Liver (tissue), 9 donors: ENCODE measurements around the gene SDHAF1. TPM values are rescaled to one million over a fixed set of nuclear protein-coding genes. Genes with fewer than 3 reads are reported as not detected.
A peak's percentile ranks its signal among the peaks of the same experiment; 100 is the strongest.

Source experiments
- DNase-seq: peaks from one replicate; pipeline ENCODE4 v3.0.0-alpha.2; 2017; ENCODE audit warnings: low spot score
- H3K27ac ChIP-seq, 2 donors: one replicate each; pipeline ENCODE4 v1.7.0; 2013; ENCODE audit warnings: inconsistent platforms in 2 of 2, low read length in 2 of 2, control low read depth in 1 of 2, low read depth in 1 of 2, mild to moderate bottlenecking in 1 of 2
- H3K27me3 ChIP-seq, 4 donors: one replicate each; pipeline versions ENCODE4 v1.6.1 to v1.7.0; 2013; ENCODE audit warnings: low read length in 3 of 4, inconsistent platforms in 1 of 4, mild to moderate bottlenecking in 1 of 4, moderate library complexity in 1 of 4; ENCODE audit not compliant: control insufficient read depth in 4 of 4, insufficient read depth in 4 of 4
- H3K36me3 ChIP-seq, 4 donors: one replicate each; pipeline versions ENCODE4 v1.6.1 to v1.7.0; 2013; ENCODE audit warnings: low read length in 3 of 4, mild to moderate bottlenecking in 3 of 4, low read depth in 1 of 4, moderate library complexity in 1 of 4; ENCODE audit not compliant: control insufficient read depth in 4 of 4, insufficient read depth in 3 of 4
- H3K4me1 ChIP-seq, 4 donors: one replicate each; pipeline versions ENCODE4 v1.6.1 to v1.7.0; 2013; ENCODE audit warnings: low read length in 3 of 4, mild to moderate bottlenecking in 3 of 4, moderate library complexity in 1 of 4; ENCODE audit not compliant: control insufficient read depth in 4 of 4, insufficient read depth in 4 of 4
- H3K4me3 ChIP-seq, 3 donors: one replicate each; pipeline versions ENCODE4 v1.6.1 to v1.7.0; 2013; ENCODE audit warnings: low read length in 3 of 3, control low read depth in 1 of 3, low read depth in 1 of 3, mild to moderate bottlenecking in 1 of 3
- H3K9ac ChIP-seq, 2 donors: one replicate each; pipeline ENCODE4 v1.7.0; 2013; ENCODE audit warnings: low read length in 2 of 2, mild to moderate bottlenecking in 2 of 2, moderate library complexity in 2 of 2, control low read depth in 1 of 2, low read depth in 1 of 2
- H3K9me3 ChIP-seq, 4 donors: one replicate each; pipeline versions ENCODE4 v1.6.1 to v1.7.0; 2013; ENCODE audit warnings: low read length in 3 of 4; ENCODE audit not compliant: control insufficient read depth in 4 of 4
- ATF3 ChIP-seq: IDR thresholded peaks from 2 replicates; pipeline ENCODE4 v1.6.1; 2016; ENCODE audit warnings: antibody characterized with exemption
- CTCF ChIP-seq: fragments of 150-350 bp; IDR thresholded peaks from 2 replicates; pipeline ENCODE4 v1.5.1; 2017; ENCODE audit warnings: improper control_type of control experiment, low read depth, low read length; ENCODE audit not compliant: missing input control
- EGR1 ChIP-seq, 2 donors: IDR thresholded peaks; 2 replicates each; pipeline ENCODE4 v1.6.1; 2016 to 2018; ENCODE audit warnings: antibody characterized with exemption in 2 of 2, low read depth in 2 of 2
- FOXA1 ChIP-seq: IDR thresholded peaks from 2 replicates; pipeline ENCODE4 v1.6.1; 2016; ENCODE audit warnings: antibody characterized with exemption
- FOXA2 ChIP-seq: IDR thresholded peaks from 2 replicates; pipeline ENCODE4 v1.6.1; 2016; ENCODE audit warnings: antibody characterized with exemption
- GABPA ChIP-seq, 2 donors: IDR thresholded peaks in 1 of 2; conservative IDR thresholded peaks in 1 of 2; 2 replicates each; pipeline ENCODE4 v1.6.1; 2016; ENCODE audit warnings: antibody characterized with exemption in 2 of 2, mild to moderate bottlenecking in 1 of 2, moderate library complexity in 1 of 2
- HNF4A ChIP-seq, 2 donors: conservative IDR thresholded peaks; 2 replicates each; pipeline ENCODE4 v1.6.1; 2016; ENCODE audit warnings: antibody characterized with exemption in 2 of 2, mild to moderate bottlenecking in 2 of 2
- HNF4G ChIP-seq: IDR thresholded peaks from 2 replicates; pipeline ENCODE4 v1.6.1; 2016; ENCODE audit warnings: antibody characterized with exemption
- JUND ChIP-seq, 2 donors: IDR thresholded peaks; 2 replicates each; pipeline ENCODE4 v1.6.1; 2016; ENCODE audit warnings: antibody characterized with exemption in 2 of 2
- MAX ChIP-seq: IDR thresholded peaks from 2 replicates; pipeline ENCODE4 v1.6.1; 2016; ENCODE audit warnings: antibody characterized with exemption
- NR2F2 ChIP-seq: IDR thresholded peaks from 2 replicates; pipeline ENCODE4 v1.6.1; 2016; ENCODE audit warnings: antibody characterized with exemption
- RAD21 ChIP-seq, 2 donors: IDR thresholded peaks; 2 replicates each; pipeline ENCODE4 v1.6.1; 2016; ENCODE audit warnings: antibody characterized with exemption in 2 of 2, mild to moderate bottlenecking in 2 of 2
- REST ChIP-seq: IDR thresholded peaks from 2 replicates; pipeline ENCODE4 v1.6.1; 2016; ENCODE audit warnings: antibody characterized with exemption, mild to moderate bottlenecking
- RXRA ChIP-seq, 2 donors: IDR thresholded peaks; 2 replicates each; pipeline ENCODE4 v1.6.1; 2017 to 2018; ENCODE audit warnings: antibody characterized with exemption in 2 of 2, mild to moderate bottlenecking in 1 of 2
- SP1 ChIP-seq: IDR thresholded peaks from 2 replicates; pipeline ENCODE4 v1.6.1; 2018; ENCODE audit warnings: antibody characterized with exemption, mild to moderate bottlenecking
- TAF1 ChIP-seq: conservative IDR thresholded peaks from 2 replicates; pipeline ENCODE4 v1.6.1; 2016; ENCODE audit warnings: antibody characterized with exemption, mild to moderate bottlenecking
- YY1 ChIP-seq: IDR thresholded peaks from 2 replicates; pipeline ENCODE4 v1.6.1; 2016; ENCODE audit warnings: antibody characterized with exemption, mild to moderate bottlenecking
- ZBTB33 ChIP-seq: IDR thresholded peaks from 2 replicates; pipeline ENCODE4 v1.6.1; 2016; ENCODE audit warnings: antibody characterized with exemption
- WGBS: extraction: QIAGEN DNeasy Blood & Tissue Kit; methylation state at CpG from one replicate; pipeline ENCODE4 v1.1.7; 2013; 5-methylcytosine and 5-hydroxymethylcytosine counted together
- polyA plus RNA-seq, 2 donors: library from polyadenylated mRNA; stranded (reverse) in 1 of 2; unstranded in 1 of 2; fragments of 200-250 nt in 1 of 2; fragments of >200 nt in 1 of 2; fragmentation: Nextera tagmentation in 1 of 2; extraction: Ambion mirVana in 1 of 2; gene quantifications; one replicate each; pipeline versions ENCODE4 v1.2.1 to v1.2.3, GENCODE V29; 2013 to 2015
- total RNA-seq, 2 donors: library from RNA; depleted of rRNA; stranded (reverse); fragments of >200 nt; gene quantifications; one replicate each; pipeline ENCODE4 v1.2.3, GENCODE V29; 2014
- donor health status: healthy.
- donor health status: healthy.
- donor health status: healthy.
- donor health status: healthy.
- donor health status: healthy.

SDHAF1 gene
- total and polyA plus RNA-seq, 4 donors, result 8.4 to 28.4 (median 18.9) TPM

GRCh38 chr19:35993923-35994598 lies 927 bp upstream of the SDHAF1 start:
- Histone ChIP-seq H3K4me3 (peak overlapping the region in 1 of 3 donors; percentile 83), H3K9ac (no peak overlapping the region), H3K4me1 (peaks cover 12 to 23% (median 18%) of the 10 kb centered on the region in 4 donors), H3K27ac (no peak overlapping the region), H3K9me3 (no peaks in the 10 kb centered on the region), H3K27me3 (no peaks in the 10 kb centered on the region), H3K36me3 (peaks cover 0 to 5% (median 2%) of the 10 kb centered on the region in 4 donors)
- TF ChIP-seq FOXA2 (no peak), ZBTB33 (no peak), HNF4A (conservative IDR thresholded peaks at IDR 0.05) (peak; percentile 64 to 69), ATF3 (no peak), FOXA1 (no peak)
- peak; percentile 40 for DNase-seq
- 45% methylated on average over 49 of the region's 49 CpGs for WGBS

- TF ChIP-seq ZBTB33, result no peak
- no peak for TF ChIP-seq REST
- TF ChIP-seq TAF1, result no peak
- TF ChIP-seq MAX, result no peak
- no peak for TF ChIP-seq RXRA (IDR thresholded peaks at IDR 0.05)
- no peak for TF ChIP-seq HNF4G
- no peak for TF ChIP-seq JUND (IDR thresholded peaks at IDR 0.05)
- TF ChIP-seq GABPA (IDR thresholded peaks at IDR 0.05 in 1 of 2, conservative IDR thresholded peaks at IDR 0.05 in 1 of 2), result no peak
- no peak for TF ChIP-seq HNF4A (conservative IDR thresholded peaks at IDR 0.05)
- TF ChIP-seq FOXA1, result no peak
- no peak for TF ChIP-seq FOXA2
- no peak for TF ChIP-seq SP1
- TF ChIP-seq CTCF, result no peak
- no peak for TF ChIP-seq NR2F2
- no peak for TF ChIP-seq ATF3
- no peak for TF ChIP-seq RAD21 (IDR thresholded peaks at IDR 0.05)
- no peak for TF ChIP-seq EGR1 (IDR thresholded peaks at IDR 0.05; ENCODE audit: low read depth in 2 of 2)
- TF ChIP-seq YY1, result no peak
- no peak for DNase-seq
- WGBS, result 94% methylated on average over 8 of the region's 8 CpGs
- Histone ChIP-seq H3K9ac (no peak overlapping the region), H3K4me3 (peak overlapping the region in 1 of 3 donors; percentile 83), H3K27me3 (no peaks in the 10 kb centered on the region), H3K9me3 (no peaks in the 10 kb centered on the region), H3K36me3 (peaks cover 0 to 7% (median 4%) of the 10 kb centered on the region in 4 donors), H3K27ac (no peak overlapping the region), H3K4me1 (peaks cover 16 to 38% (median 22%) of the 10 kb centered on the region in 4 donors)
Observed at GRCh38 chr19:35996777-35997176, 1.8 kb downstream of the SDHAF1 start.
